Central memory CD8-positive, alpha-beta T cell (primary cell): ENCODE results near the gene PDLIM4.

Experiments
- ATAC-seq: fragments of 150-1000 bp; cut with Tn5 transposase; replicated peaks from 2 replicates; pipeline ENCODE4 v1.10.0; 2022; ENCODE audit warnings: mild to moderate bottlenecking, moderate FRiP score, moderate number of reproducible peaks; ENCODE audit not compliant: poor library complexity, severe bottlenecking; ENCODE audit errors: extremely low read depth
- DNase-seq, 2 donors: peaks; one replicate each; pipeline ENCODE4 v3.0.0; 2021; ENCODE audit warnings: low spot score in 2 of 2
- H3K27ac Mint-ChIP-seq: one replicate; pipeline ENCODE4 v1.8.0; 2022; ENCODE audit warnings: low read depth, mild to moderate bottlenecking, moderate library complexity, mixed read lengths
- H3K27me3 Mint-ChIP-seq: one replicate; pipeline ENCODE4 v1.8.0; 2022; ENCODE audit warnings: mixed read lengths
- H3K36me3 Mint-ChIP-seq: one replicate; pipeline ENCODE4 v1.8.0; 2022; ENCODE audit warnings: mild to moderate bottlenecking, moderate library complexity, mixed read lengths; ENCODE audit not compliant: insufficient read depth
- H3K4me1 Mint-ChIP-seq: one replicate; pipeline ENCODE4 v1.8.0; 2022; ENCODE audit warnings: mixed read lengths
- H3K4me3 Mint-ChIP-seq: one replicate; pipeline ENCODE4 v1.8.0; 2022; ENCODE audit warnings: mild to moderate bottlenecking, moderate library complexity, mixed read lengths
- H3K9me3 Mint-ChIP-seq: one replicate; pipeline ENCODE4 v1.8.0; 2022; ENCODE audit warnings: mixed read lengths

Gene PDLIM4

DNA sequence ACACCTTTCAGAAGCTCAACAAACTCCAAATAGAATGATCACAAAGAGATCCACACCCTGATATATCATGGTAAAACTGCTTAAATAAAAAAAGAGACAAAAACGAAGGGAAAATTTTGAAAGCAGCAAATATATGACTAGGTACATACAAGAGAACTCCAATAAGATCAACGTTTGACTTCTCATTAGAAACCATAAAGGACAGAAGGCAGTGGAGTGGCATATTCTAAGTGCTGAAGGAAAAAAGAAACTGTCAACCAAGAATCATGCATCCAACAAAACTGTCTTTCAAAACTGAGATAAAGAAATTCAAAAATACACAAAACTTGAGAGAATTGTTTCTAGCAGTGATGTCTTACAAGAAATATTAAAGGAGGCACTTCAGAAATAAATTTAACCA is 47.9 kb downstream of the PDLIM4 start:
- Mint-ChIP-seq H3K4me1 (no peaks in the 10 kb centered on the region), H3K9me3 (peaks cover 7% of the 10 kb centered on the region), H3K27me3 (no peaks in the 10 kb centered on the region), H3K36me3 (no peaks in the 10 kb centered on the region), H3K27ac (no peak overlapping the region), H3K4me3 (no peak overlapping the region)
- ATAC-seq, result no peak
- DNase-seq, result no peak

DNA sequence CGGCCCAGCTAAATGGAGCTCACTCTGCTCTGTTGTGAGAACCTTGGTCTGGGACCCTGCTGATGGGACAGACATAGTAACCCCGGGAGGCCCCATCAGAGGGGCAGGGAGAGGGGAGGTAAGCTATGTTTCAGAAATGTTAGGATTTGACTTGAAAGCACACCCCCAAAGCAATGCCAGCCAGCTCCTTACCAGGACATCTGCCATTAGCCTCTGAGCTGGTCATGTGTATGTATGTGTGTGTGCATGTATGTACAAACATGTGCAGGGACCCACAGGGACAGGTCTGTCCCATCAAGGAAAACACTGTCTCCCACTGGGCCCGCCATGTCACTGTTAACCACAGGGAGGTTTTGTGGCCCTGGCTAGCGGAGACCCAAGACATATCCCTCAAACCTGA is 51.2 kb downstream of the PDLIM4 start:
- no peaks in the 10 kb centered on the region for H3K27me3 Mint-ChIP-seq
- no peak overlapping the region for H3K4me3 Mint-ChIP-seq
- H3K9me3 Mint-ChIP-seq, result peaks cover 7% of the 10 kb centered on the region
- no peaks in the 10 kb centered on the region for H3K4me1 Mint-ChIP-seq
- no peak for DNase-seq
- H3K36me3 Mint-ChIP-seq, result no peaks in the 10 kb centered on the region
- no peak overlapping the region for H3K27ac Mint-ChIP-seq
- ATAC-seq, result no peak

- H3K36me3 Mint-ChIP-seq, result peaks cover 3% of the 10 kb centered on the region
- no peak overlapping the region for H3K27ac Mint-ChIP-seq
Observed at GRCh38 chr5:132309679-132310078, 52.2 kb downstream of the PDLIM4 start.

GRCh38 chr5:132310141-132310834 is 52.8 kb downstream of the PDLIM4 start:
- Mint-ChIP-seq H3K4me3 (no peak overlapping the region), H3K4me1 (no peaks in the 10 kb centered on the region), H3K27me3 (no peaks in the 10 kb centered on the region), H3K9me3 (peaks cover 3% of the 10 kb centered on the region), H3K27ac (no peak overlapping the region), H3K36me3 (peaks cover 3% of the 10 kb centered on the region)
- DNase-seq (no peak), ATAC-seq (no peak)

More at GRCh38 chr5:132309679-132310078, 52.2 kb downstream of the PDLIM4 start:
- Mint-ChIP-seq H3K27me3 (no peaks in the 10 kb centered on the region), H3K9me3 (peaks cover 7% of the 10 kb centered on the region), H3K4me1 (no peaks in the 10 kb centered on the region), H3K4me3 (no peak overlapping the region)
- DNase-seq (no peak), ATAC-seq (no peak)

- Mint-ChIP-seq H3K4me1 (no peaks in the 10 kb centered on the region), H3K27me3 (no peaks in the 10 kb centered on the region), H3K9me3 (no peaks in the 10 kb centered on the region), H3K36me3 (peaks cover 3% of the 10 kb centered on the region), H3K4me3 (no peak overlapping the region), H3K27ac (no peak overlapping the region)
- DNase-seq, result no peak
- no peak for ATAC-seq
Observed at GRCh38 chr5:132313366-132313765, 55.9 kb downstream of the PDLIM4 start.

- ATAC-seq (no peak), DNase-seq (no peak)
- H3K27ac Mint-ChIP-seq, result no peak overlapping the region
- H3K4me3 Mint-ChIP-seq, result no peak overlapping the region
- H3K9me3 Mint-ChIP-seq, result no peaks in the 10 kb centered on the region
- peaks cover 3% of the 10 kb centered on the region for H3K36me3 Mint-ChIP-seq
- no peaks in the 10 kb centered on the region for H3K27me3 Mint-ChIP-seq
- H3K4me1 Mint-ChIP-seq, result no peaks in the 10 kb centered on the region
Observed at GRCh38 chr5:132313961-132314432, 56.5 kb downstream of the PDLIM4 start.

- H3K4me1 Mint-ChIP-seq, result no peaks in the 10 kb centered on the region
- no peaks in the 10 kb centered on the region for H3K27me3 Mint-ChIP-seq
- H3K9me3 Mint-ChIP-seq, result no peaks in the 10 kb centered on the region
- H3K36me3 Mint-ChIP-seq, result peaks cover 3% of the 10 kb centered on the region
- H3K27ac Mint-ChIP-seq, result no peak overlapping the region
- H3K4me3 Mint-ChIP-seq, result no peak overlapping the region
- DNase-seq (no peak), ATAC-seq (no peak)
Observed at GRCh38 chr5:132315529-132316067, 58.1 kb downstream of the PDLIM4 start.

DNA sequence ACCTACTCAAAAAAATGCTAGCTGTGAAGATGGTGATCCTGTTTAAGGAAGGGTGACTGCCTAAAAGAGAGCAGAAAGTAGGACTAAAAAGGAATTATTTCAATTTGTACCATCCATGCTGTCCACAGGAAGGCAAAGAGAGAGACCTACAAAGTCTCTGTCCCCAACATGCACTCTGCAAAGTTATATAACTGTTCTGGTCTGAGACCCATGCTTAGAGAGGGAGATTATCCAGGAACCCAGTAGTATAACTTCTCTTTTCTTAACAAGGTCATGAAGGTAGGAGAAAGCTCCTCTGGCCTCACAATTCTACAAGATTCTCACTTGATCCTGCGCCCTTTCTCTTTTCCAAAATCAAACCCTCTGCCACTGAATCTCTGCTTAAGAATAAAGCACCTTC is 62.5 kb downstream of the PDLIM4 start:
- no peak overlapping the region for H3K4me3 Mint-ChIP-seq
- H3K9me3 Mint-ChIP-seq, result no peaks in the 10 kb centered on the region
- no peaks in the 10 kb centered on the region for H3K27me3 Mint-ChIP-seq
- DNase-seq (no peak), ATAC-seq (no peak)
- H3K4me1 Mint-ChIP-seq, result no peaks in the 10 kb centered on the region
- no peak overlapping the region for H3K27ac Mint-ChIP-seq
- H3K36me3 Mint-ChIP-seq, result no peaks in the 10 kb centered on the region

DNA sequence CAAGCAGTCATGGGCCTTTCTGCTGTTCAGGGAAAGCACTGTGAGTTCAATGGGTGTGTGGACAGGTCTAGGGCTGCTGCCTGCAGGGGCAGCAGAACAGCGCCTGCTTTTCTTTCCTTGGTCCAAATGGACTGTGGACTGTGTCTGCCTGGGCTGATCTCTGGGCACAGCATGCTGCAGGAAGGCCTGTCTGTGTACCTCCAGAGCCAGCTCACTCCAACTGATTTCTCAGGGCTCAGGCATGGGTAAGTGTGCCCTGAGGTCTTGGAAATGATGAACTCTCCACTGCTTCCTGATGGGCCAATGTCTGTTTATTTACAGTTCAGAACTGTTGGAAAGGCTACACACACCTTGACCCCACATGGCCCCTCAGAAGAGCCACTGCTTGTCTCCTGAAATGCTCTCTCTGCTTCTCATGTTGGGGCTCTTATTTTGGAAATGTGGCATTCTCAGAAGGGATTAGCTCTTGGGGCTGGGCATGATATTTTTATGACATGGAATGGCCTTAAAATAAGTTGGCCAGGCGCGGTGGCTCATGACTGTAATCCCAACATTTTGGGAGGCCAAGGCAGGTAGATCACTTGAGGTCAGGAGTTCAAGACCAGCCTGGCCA is 63.7 kb downstream of the PDLIM4 start:
- Mint-ChIP-seq H3K9me3 (no peaks in the 10 kb centered on the region), H3K27ac (no peak overlapping the region), H3K4me1 (no peaks in the 10 kb centered on the region), H3K36me3 (no peaks in the 10 kb centered on the region), H3K27me3 (no peaks in the 10 kb centered on the region), H3K4me3 (no peak overlapping the region)
- no peak for DNase-seq
- no peak for ATAC-seq

DNA sequence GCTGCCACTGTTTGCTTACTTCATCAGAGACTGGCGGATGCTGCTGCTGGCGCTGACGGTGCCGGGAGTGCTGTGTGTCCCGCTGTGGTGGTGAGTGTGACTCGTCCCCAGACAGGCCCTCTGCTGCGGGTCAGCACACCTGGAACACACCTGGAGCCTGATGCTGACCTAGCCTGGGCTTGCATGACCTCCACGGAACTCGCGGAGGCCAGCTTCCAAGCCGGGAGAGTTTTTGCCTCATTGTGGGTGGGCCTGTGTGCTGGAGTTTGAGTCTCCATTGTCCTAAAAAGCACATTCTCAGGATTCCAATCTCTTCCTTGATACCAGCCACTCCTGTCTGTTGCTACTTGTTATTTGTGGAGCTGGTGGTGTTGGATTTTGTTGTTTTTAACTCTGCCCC is 64.8 kb downstream of the PDLIM4 start:
- no peaks in the 10 kb centered on the region for H3K4me1 Mint-ChIP-seq
- H3K9me3 Mint-ChIP-seq, result no peaks in the 10 kb centered on the region
- no peak for ATAC-seq
- H3K4me3 Mint-ChIP-seq, result no peak overlapping the region
- no peaks in the 10 kb centered on the region for H3K27me3 Mint-ChIP-seq
- H3K36me3 Mint-ChIP-seq, result no peaks in the 10 kb centered on the region
- no peak for DNase-seq
- H3K27ac Mint-ChIP-seq, result no peak overlapping the region
